SK-N-MC (cell line): ENCODE data around the gene LRBA.

Experiments
- DNase-seq: peaks from one replicate; pipeline ENCODE4 v3.0.0-alpha.2; 2011; ENCODE audit warnings: low read depth, low spot score
- H3K27ac ChIP-seq: fragments of 200-600 bp; sonication (generic); 2 replicates; pipeline ENCODE4 v1.5.1; 2016; ENCODE audit warnings: mixed run types
- H3K36me3 ChIP-seq: fragments of 200-600 bp; sonication (generic); 2 replicates; pipeline ENCODE4 v1.6.1; 2017; ENCODE audit warnings: antibody characterized with exemption, low read length, mixed read lengths; ENCODE audit not compliant: insufficient read depth
- H3K4me3 ChIP-seq: fragments of 200-600 bp; sonication (generic); 2 replicates; pipeline ENCODE4 v1.5.1; 2016
- H3K9ac ChIP-seq: fragments of 200-600 bp; sonication (generic); 2 replicates; pipeline ENCODE4 v1.8.0; 2017; ENCODE audit warnings: mixed run types, mixed read lengths; ENCODE audit not compliant: insufficient read length
- H3K9me3 ChIP-seq: fragments of 200-600 bp; sonication (generic); 2 replicates; pipeline ENCODE4 v1.6.1; 2017; ENCODE audit warnings: low read depth, mild to moderate bottlenecking, antibody characterized with exemption, low read length, moderate library complexity, mixed read lengths
- EZH2 ChIP-seq: fragments of 200-600 bp; sonication (generic); IDR thresholded peaks from one replicate; pipeline ENCODE4 v1.6.1; 2017; ENCODE audit warnings: antibody characterized with exemption
- FOXP2 ChIP-seq: optimal IDR thresholded peaks from 2 replicates; pipeline ENCODE3; 2011; ENCODE audit warnings: mild to moderate bottlenecking, moderate library complexity; ENCODE audit not compliant: insufficient read depth; ENCODE audit errors: extremely low read length, control extremely low read depth
- POLR2AphosphoS5 ChIP-seq: IDR thresholded peaks from 2 replicates; pipeline ENCODE4 v1.6.1; 2012; ENCODE audit warnings: mild to moderate bottlenecking, low read depth, low read length, borderline replicate concordance

The LRBA gene

GRCh38 chr4:150909116-150909515 is 106.0 kb downstream of the LRBA start:
- DNase-seq, result no peak
- Histone ChIP-seq H3K9me3 (no peaks in the 10 kb centered on the region), H3K27ac (no peak overlapping the region), H3K9ac (no peak overlapping the region), H3K36me3 (peaks cover 46% of the 10 kb centered on the region), H3K4me3 (no peak overlapping the region)
- TF ChIP-seq POLR2AphosphoS5 (no peak), FOXP2 (no peak), EZH2 (no peak)

- DNase-seq, result no peak
- no peak overlapping the region for H3K27ac ChIP-seq
- H3K36me3 ChIP-seq, result peaks cover 30% of the 10 kb centered on the region
- no peak for TF ChIP-seq FOXP2
- no peak for TF ChIP-seq EZH2
- TF ChIP-seq POLR2AphosphoS5, result no peak
- no peaks in the 10 kb centered on the region for H3K9me3 ChIP-seq
- no peak overlapping the region for H3K4me3 ChIP-seq
- no peak overlapping the region for H3K9ac ChIP-seq
Observed at GRCh38 chr4:150906987-150907633, 108.0 kb downstream of the LRBA start.

- TF ChIP-seq EZH2 (no peak), POLR2AphosphoS5 (no peak), FOXP2 (no peak)
- Histone ChIP-seq H3K36me3 (peaks cover 8% of the 10 kb centered on the region; the same call in 1 of the 2 replicates), H3K4me3 (no peak overlapping the region), H3K27ac (no peak overlapping the region), H3K9me3 (no peaks in the 10 kb centered on the region), H3K9ac (no peak overlapping the region)
- no peak for DNase-seq
Observed at GRCh38 chr4:150904671-150905070, 110.4 kb downstream of the LRBA start.

GRCh38 chr4:150903603-150904002 is 111.5 kb downstream of the LRBA start:
- DNase-seq, result no peak
- no peak for TF ChIP-seq FOXP2
- TF ChIP-seq EZH2, result no peak
- no peak for TF ChIP-seq POLR2AphosphoS5
- Histone ChIP-seq H3K36me3 (peaks cover 7% of the 10 kb centered on the region; the same call in 1 of the 2 replicates), H3K27ac (no peak overlapping the region), H3K9me3 (no peaks in the 10 kb centered on the region), H3K9ac (no peak overlapping the region), H3K4me3 (no peak overlapping the region)

- H3K9ac ChIP-seq, result no peak overlapping the region
- H3K4me3 ChIP-seq, result no peak overlapping the region
- no peaks in the 10 kb centered on the region for H3K9me3 ChIP-seq
- H3K36me3 ChIP-seq, result 0 out of 2 replicates have a peak, but pooled peaks cover 7% of the 10 kb centered on the region
- no peak overlapping the region for H3K27ac ChIP-seq
- TF ChIP-seq POLR2AphosphoS5 (no peak), FOXP2 (no peak), EZH2 (no peak)
- DNase-seq, result no peak
Observed at GRCh38 chr4:150896497-150896896, 118.6 kb downstream of the LRBA start.

GRCh38 chr4:150890246-150890645 is 124.8 kb downstream of the LRBA start:
- TF ChIP-seq EZH2 (no peak), FOXP2 (no peak), POLR2AphosphoS5 (no peak)
- H3K9me3 ChIP-seq, result no peaks in the 10 kb centered on the region
- DNase-seq, result no peak

GRCh38 chr4:150889306-150889705 is 125.8 kb downstream of the LRBA start:
- no peak overlapping the region for H3K4me3 ChIP-seq
- no peak overlapping the region for H3K9ac ChIP-seq
- H3K9me3 ChIP-seq, result no peaks in the 10 kb centered on the region

More at GRCh38 chr4:150890246-150890645, 124.8 kb downstream of the LRBA start:
- H3K9ac ChIP-seq, result no peak overlapping the region
- H3K36me3 ChIP-seq, result 0 out of 2 replicates have a peak, but pooled peaks cover 7% of the 10 kb centered on the region
- H3K27ac ChIP-seq, result 0 out of 2 replicates have a peak overlapping the region, but pooled peaks have one; percentile 63
- no peak overlapping the region for H3K4me3 ChIP-seq

GRCh38 chr4:150888625-150889024 is 126.5 kb downstream of the LRBA start:
- H3K4me3 ChIP-seq, result no peak overlapping the region
- TF ChIP-seq POLR2AphosphoS5 (no peak), EZH2 (no peak), FOXP2 (no peak)
- no peaks in the 10 kb centered on the region for H3K9me3 ChIP-seq
- no peak for DNase-seq
- H3K27ac ChIP-seq, result no peak overlapping the region
- H3K36me3 ChIP-seq, result 0 out of 2 replicates have a peak, but pooled peaks cover 3% of the 10 kb centered on the region
- H3K9ac ChIP-seq, result no peak overlapping the region

More at GRCh38 chr4:150889306-150889705, 125.8 kb downstream of the LRBA start:
- DNase-seq, result no peak
- TF ChIP-seq EZH2 (no peak), FOXP2 (no peak), POLR2AphosphoS5 (no peak)
- 0 out of 2 replicates have a peak, but pooled peaks cover 6% of the 10 kb centered on the region for H3K36me3 ChIP-seq
- no peak overlapping the region for H3K27ac ChIP-seq
